Upper lobe of left lung (tissue), 4 donors: Measurements from ENCODE around the gene GSKIP.

Source experiments
- EP300 ChIP-seq, 4 donors: sonication (generic); formaldehyde crosslinking; IDR thresholded peaks; one replicate each; pipeline ENCODE4 v1.5.1; 2017; ENCODE audit warnings: antibody characterized with exemption in 4 of 4, control low read depth in 2 of 4
- POLR2A ChIP-seq, 4 donors: fragments of 450-650 bp; IDR thresholded peaks; one replicate each; pipeline ENCODE4 v1.5.1; 2016 to 2017; ENCODE audit warnings: antibody characterized with exemption in 4 of 4, mild to moderate bottlenecking in 2 of 4
- POLR2AphosphoS5 ChIP-seq, 2 donors: sonication (generic); formaldehyde crosslinking; IDR thresholded peaks; one replicate each; pipeline ENCODE4 v1.5.1; 2017; ENCODE audit warnings: antibody characterized with exemption in 2 of 2
- TF ChIP-seq, protein P1 (sequence below), 6 experiments: fragments of 450-650 bp in 4 of 6; fragments of 200-600 bp in 2 of 6; sonication (generic) in 2 of 6; IDR thresholded peaks; one replicate each; pipeline ENCODE4 v1.5.1; 2016 to 2019; ENCODE audit warnings: antibody characterized with exemption in 6 of 6

DNA sequence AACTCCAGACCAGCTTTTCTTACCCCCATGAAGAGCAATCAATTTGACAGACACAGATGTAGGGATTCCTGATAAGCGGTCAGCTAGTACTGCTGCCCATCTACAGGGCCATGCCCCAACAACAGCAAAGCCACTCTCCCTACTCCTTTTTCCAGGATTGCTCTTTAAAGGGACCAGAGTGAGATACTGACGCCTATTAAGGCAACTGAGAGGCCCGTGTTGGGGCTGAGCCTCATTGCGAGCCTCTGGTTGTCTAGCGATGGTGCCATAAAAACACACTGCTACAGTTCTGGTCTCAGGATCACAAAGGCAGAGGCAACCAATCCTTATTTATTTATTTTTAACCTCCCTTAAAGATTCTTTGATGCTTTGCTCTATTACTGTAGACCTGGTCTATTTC is 59.7 kb downstream of the GSKIP start:
- TF ChIP-seq POLR2AphosphoS5 (IDR thresholded peaks at IDR 0.05) (no peak), EP300 (IDR thresholded peaks at IDR 0.05) (no peak), POLR2A (IDR thresholded peaks at IDR 0.05) (no peak)
- TF ChIP-seq, protein P1, sequence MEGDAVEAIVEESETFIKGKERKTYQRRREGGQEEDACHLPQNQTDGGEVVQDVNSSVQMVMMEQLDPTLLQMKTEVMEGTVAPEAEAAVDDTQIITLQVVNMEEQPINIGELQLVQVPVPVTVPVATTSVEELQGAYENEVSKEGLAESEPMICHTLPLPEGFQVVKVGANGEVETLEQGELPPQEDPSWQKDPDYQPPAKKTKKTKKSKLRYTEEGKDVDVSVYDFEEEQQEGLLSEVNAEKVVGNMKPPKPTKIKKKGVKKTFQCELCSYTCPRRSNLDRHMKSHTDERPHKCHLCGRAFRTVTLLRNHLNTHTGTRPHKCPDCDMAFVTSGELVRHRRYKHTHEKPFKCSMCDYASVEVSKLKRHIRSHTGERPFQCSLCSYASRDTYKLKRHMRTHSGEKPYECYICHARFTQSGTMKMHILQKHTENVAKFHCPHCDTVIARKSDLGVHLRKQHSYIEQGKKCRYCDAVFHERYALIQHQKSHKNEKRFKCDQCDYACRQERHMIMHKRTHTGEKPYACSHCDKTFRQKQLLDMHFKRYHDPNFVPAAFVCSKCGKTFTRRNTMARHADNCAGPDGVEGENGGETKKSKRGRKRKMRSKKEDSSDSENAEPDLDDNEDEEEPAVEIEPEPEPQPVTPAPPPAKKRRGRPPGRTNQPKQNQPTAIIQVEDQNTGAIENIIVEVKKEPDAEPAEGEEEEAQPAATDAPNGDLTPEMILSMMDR (IDR thresholded peaks at IDR 0.05): no peak
